Upper lobe of right lung (tissue), 1 donor: ENCODE results near the gene FA2H. TPM values are rescaled to one million over a fixed set of nuclear protein-coding genes. Genes with fewer than 3 reads are reported as not detected.

Source experiments
- ATAC-seq: fragments of 200-7000 bp; cut with Tn5 transposase; one replicate; pipeline ENCODE4 v1.9.1; 2020; ENCODE audit warnings: mild to moderate bottlenecking, moderate library complexity
- DNase-seq: peaks from one replicate; pipeline ENCODE4 v3.0.0-alpha.2; 2020
- H3K27ac ChIP-seq: fragments of 200-600 bp; one replicate; pipeline ENCODE4 v1.8.0; 2022
- H3K27me3 ChIP-seq: fragments of 200-600 bp; one replicate; pipeline ENCODE4 v1.8.0; 2022; ENCODE audit warnings: mild to moderate bottlenecking
- H3K36me3 ChIP-seq: fragments of 200-600 bp; one replicate; pipeline ENCODE4 v1.8.0; 2022
- H3K4me1 ChIP-seq: fragments of 200-600 bp; one replicate; pipeline ENCODE4 v1.8.0; 2022
- H3K4me3 ChIP-seq: fragments of 200-600 bp; one replicate; pipeline ENCODE4 v1.8.0; 2022; ENCODE audit warnings: mild to moderate bottlenecking
- H3K9me3 ChIP-seq: fragments of 200-600 bp; one replicate; pipeline ENCODE4 v1.8.0; 2022
- CTCF ChIP-seq: fragments of 200-600 bp; IDR thresholded peaks from one replicate; pipeline ENCODE4 v1.8.0; 2022; ENCODE audit warnings: antibody characterized with exemption
- intact Hi-C: fragments of 100-400 bp; cut with DNase I; formaldehyde crosslinking; loops from one replicate; pipeline ENCODE4 v1.11.0; 2022
- total RNA-seq: library from RNA; stranded (reverse); fragmentation: NEBNext Ultra II Directional; extraction: Animal tissue kit (Norgen Biotek cat#: 25700); gene quantifications from one replicate; pipeline ENCODE4 v1.2.1, GENCODE V29; 2021
- donor health status: DM: no; HTN: yes; CAD: no; lungs with severe emphysema.

Gene FA2H
- total RNA-seq, 1 donor from 2014 or later: 2.1 TPM

- Histone ChIP-seq H3K36me3 (no peaks in the 10 kb centered on the region), H3K4me3 (no peak overlapping the region), H3K27ac (no peak overlapping the region), H3K4me1 (no peaks in the 10 kb centered on the region), H3K9me3 (no peaks in the 10 kb centered on the region), H3K27me3 (peaks cover 8% of the 10 kb centered on the region)
- no peak for ATAC-seq
- no peak for DNase-seq
- intact Hi-C loops: no loop called here
- TF ChIP-seq CTCF: no peak
Measured at GRCh38 chr16:74748616-74749026, 26.0 kb downstream of the FA2H start.

GRCh38 chr16:74747716-74748615 is 26.7 kb downstream of the FA2H start:
- TF ChIP-seq CTCF: no peak
- intact Hi-C loops: no loop called here
- Histone ChIP-seq H3K27me3 (peaks cover 5% of the 10 kb centered on the region), H3K4me1 (no peaks in the 10 kb centered on the region), H3K27ac (no peak overlapping the region), H3K36me3 (no peaks in the 10 kb centered on the region), H3K4me3 (no peak overlapping the region), H3K9me3 (no peaks in the 10 kb centered on the region)
- ATAC-seq: no peak
- DNase-seq: no peak

- intact Hi-C loops: no loop called here
- Histone ChIP-seq H3K27ac (no peak overlapping the region), H3K4me3 (no peak overlapping the region), H3K27me3 (no peaks in the 10 kb centered on the region), H3K36me3 (no peaks in the 10 kb centered on the region), H3K4me1 (no peaks in the 10 kb centered on the region), H3K9me3 (no peaks in the 10 kb centered on the region)
- no peak for TF ChIP-seq CTCF
- DNase-seq (no peak), ATAC-seq (no peak)
Measured at GRCh38 chr16:74745926-74746325, 28.7 kb downstream of the FA2H start.

- Histone ChIP-seq H3K4me1 (no peaks in the 10 kb centered on the region), H3K9me3 (no peaks in the 10 kb centered on the region), H3K27me3 (no peaks in the 10 kb centered on the region), H3K4me3 (no peak overlapping the region), H3K36me3 (no peaks in the 10 kb centered on the region), H3K27ac (no peak overlapping the region)
- DNase-seq: no peak
- no peak for ATAC-seq
- intact Hi-C loops: no loop called here
- no peak for TF ChIP-seq CTCF
Measured at GRCh38 chr16:74745109-74745615, 29.5 kb downstream of the FA2H start.

- no peaks in the 10 kb centered on the region for H3K36me3 ChIP-seq
- H3K27ac ChIP-seq: no peak overlapping the region
- no peaks in the 10 kb centered on the region for H3K27me3 ChIP-seq
- ATAC-seq (no peak), DNase-seq (no peak)
- H3K9me3 ChIP-seq: no peaks in the 10 kb centered on the region
- no peak overlapping the region for H3K4me3 ChIP-seq
- intact Hi-C loops: no loop called here
- no peak for TF ChIP-seq CTCF
- no peaks in the 10 kb centered on the region for H3K4me1 ChIP-seq
Measured at GRCh38 chr16:74744566-74744965, 30.1 kb downstream of the FA2H start.
